ENCODE results near the gene PAK1IP1.
A peak's percentile ranks its signal among the peaks of the same experiment; 100 is the strongest.

PAK1IP1 gene

DNA sequence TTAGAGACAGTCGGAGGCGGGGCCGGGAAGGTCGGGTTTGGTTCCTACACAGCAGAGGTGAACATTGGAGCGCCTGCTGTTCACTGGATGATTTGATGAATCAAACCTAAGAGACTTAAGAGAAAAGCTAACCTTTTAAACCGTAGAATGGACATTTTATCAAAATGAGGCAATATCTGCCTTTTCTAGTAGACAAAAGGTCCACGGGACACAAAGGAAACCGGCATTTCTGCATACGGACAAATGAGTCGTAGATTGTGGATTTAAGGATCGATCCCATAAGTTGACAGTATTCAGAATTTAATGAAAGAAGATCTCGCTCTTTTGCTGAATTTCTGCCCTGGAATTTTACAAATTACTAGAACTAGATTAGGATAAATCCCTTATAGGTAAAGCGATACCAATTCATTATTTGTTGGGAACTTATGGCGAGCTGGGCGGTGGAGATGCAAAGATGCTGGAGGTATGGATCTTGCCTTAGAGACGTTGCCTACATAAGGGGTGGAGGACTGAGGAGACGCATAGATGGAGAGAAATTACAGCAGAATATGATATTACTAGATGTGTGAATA, 400 bp downstream of the PAK1IP1 start:
- Histone ChIP-seq H3F3A (ENCODE audit: insufficient read depth, low read length) (no peaks in the 10 kb centered on the region), H3K27me3 (ENCODE audit: insufficient read depth, low read length) (no peaks in the 10 kb centered on the region), H3K36me3 (ENCODE audit: insufficient read depth, low read length) (peaks cover 33% of the 10 kb centered on the region), H3K4me2 (ENCODE audit: low read length) (peak overlapping the region; percentile 86), H3K4me1 (ENCODE audit: insufficient read depth, low read length, severe bottlenecking) (peaks cover 22% of the 10 kb centered on the region), H3K4me3 (ENCODE audit: low read depth, low read length, poor library complexity, severe bottlenecking) (peak overlapping the region; percentile 93), H3K79me2 (ENCODE audit: insufficient read depth, low read length) (peaks cover 23% of the 10 kb centered on the region), H4K20me1 (ENCODE audit: insufficient read depth, low read length) (no peaks in the 10 kb centered on the region), H3K9me3 (ENCODE audit: low read length) (no peaks in the 10 kb centered on the region), H2AFZ (ENCODE audit: low read length) (no peak overlapping the region), H3K9ac (ENCODE audit: low read length) (peak overlapping the region; percentile 96), H3K9me2 (ENCODE audit: low read depth, low read length) (no peaks in the 10 kb centered on the region), H3K27ac (ENCODE audit: low read depth, low read length, poor library complexity, severe bottlenecking) (peak overlapping the region; percentile 85)
- TF ChIP-seq, protein P1, sequence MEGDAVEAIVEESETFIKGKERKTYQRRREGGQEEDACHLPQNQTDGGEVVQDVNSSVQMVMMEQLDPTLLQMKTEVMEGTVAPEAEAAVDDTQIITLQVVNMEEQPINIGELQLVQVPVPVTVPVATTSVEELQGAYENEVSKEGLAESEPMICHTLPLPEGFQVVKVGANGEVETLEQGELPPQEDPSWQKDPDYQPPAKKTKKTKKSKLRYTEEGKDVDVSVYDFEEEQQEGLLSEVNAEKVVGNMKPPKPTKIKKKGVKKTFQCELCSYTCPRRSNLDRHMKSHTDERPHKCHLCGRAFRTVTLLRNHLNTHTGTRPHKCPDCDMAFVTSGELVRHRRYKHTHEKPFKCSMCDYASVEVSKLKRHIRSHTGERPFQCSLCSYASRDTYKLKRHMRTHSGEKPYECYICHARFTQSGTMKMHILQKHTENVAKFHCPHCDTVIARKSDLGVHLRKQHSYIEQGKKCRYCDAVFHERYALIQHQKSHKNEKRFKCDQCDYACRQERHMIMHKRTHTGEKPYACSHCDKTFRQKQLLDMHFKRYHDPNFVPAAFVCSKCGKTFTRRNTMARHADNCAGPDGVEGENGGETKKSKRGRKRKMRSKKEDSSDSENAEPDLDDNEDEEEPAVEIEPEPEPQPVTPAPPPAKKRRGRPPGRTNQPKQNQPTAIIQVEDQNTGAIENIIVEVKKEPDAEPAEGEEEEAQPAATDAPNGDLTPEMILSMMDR (IDR thresholded peaks at IDR 0.05; ENCODE audit: low read length): no peak
- TF ChIP-seq EZH2 (IDR thresholded peaks at IDR 0.05; ENCODE audit: borderline replicate concordance, low read length): no peak

DNA sequence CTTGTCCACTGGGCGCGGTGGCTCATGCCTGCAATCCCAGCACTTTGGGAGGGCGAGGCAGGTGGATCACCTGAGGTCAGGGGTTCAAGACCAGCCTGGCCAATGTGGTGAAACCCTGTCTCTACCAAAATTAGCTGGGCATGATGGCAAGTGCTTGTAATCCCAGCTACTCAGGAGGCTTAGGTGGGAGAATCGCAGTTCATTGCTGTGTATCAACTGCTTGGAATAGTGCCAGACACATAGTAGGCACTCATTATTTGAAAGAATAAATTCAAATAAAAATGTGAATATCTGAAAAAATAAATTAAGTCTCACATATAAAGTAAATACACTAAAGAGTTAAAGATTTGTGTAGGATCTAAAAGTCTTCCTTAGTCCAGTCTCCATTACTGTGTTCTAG, 1.9 kb downstream of the PAK1IP1 start:
- H3K79me2 ChIP-seq (ENCODE audit: insufficient read depth, low read length): peaks cover 23% of the 10 kb centered on the region
- H3K9me2 ChIP-seq (ENCODE audit: low read depth, low read length): no peaks in the 10 kb centered on the region
- no peaks in the 10 kb centered on the region for H3K9me3 ChIP-seq (ENCODE audit: low read length)
- no peaks in the 10 kb centered on the region for H3F3A ChIP-seq (ENCODE audit: insufficient read depth, low read length)
- H3K4me2 ChIP-seq (ENCODE audit: low read length): peak overlapping the region; percentile 86
- H3K27me3 ChIP-seq (ENCODE audit: insufficient read depth, low read length): no peaks in the 10 kb centered on the region
- peaks cover 46% of the 10 kb centered on the region for H3K36me3 ChIP-seq (ENCODE audit: insufficient read depth, low read length)
- peak overlapping the region; percentile 93 for H3K4me3 ChIP-seq (ENCODE audit: low read depth, low read length, poor library complexity, severe bottlenecking)
- H3K27ac ChIP-seq (ENCODE audit: low read depth, low read length, poor library complexity, severe bottlenecking): no peak overlapping the region
- no peak for TF ChIP-seq EZH2 (IDR thresholded peaks at IDR 0.05; ENCODE audit: borderline replicate concordance, low read length)
- TF ChIP-seq, protein P1 (IDR thresholded peaks at IDR 0.05; ENCODE audit: low read length): no peak
- H4K20me1 ChIP-seq (ENCODE audit: insufficient read depth, low read length): no peaks in the 10 kb centered on the region
- peak overlapping the region; percentile 96; the same call in 1 of the 2 replicates for H3K9ac ChIP-seq (ENCODE audit: low read length)
- H2AFZ ChIP-seq (ENCODE audit: low read length): no peak overlapping the region
- H3K4me1 ChIP-seq (ENCODE audit: insufficient read depth, low read length, severe bottlenecking): peaks cover 22% of the 10 kb centered on the region

DNA sequence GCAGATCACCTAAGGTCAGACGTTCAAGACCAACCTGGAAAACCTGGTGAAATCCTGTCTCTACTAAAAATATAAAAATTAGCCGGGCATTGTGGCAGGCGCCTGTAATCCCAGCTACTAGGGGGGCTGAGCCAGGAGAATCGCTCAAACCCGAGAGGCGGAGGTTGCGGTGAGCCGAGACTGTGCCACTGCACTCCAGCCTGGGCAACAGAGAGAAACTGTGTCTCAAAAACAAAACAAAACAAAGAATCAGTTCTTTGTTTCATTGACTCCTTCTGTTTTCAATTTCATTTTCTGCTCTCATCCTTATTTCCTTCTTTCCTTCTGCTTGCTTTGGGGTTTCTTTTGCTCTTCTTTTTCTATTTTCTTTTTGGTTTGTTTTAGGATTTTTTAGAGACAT, 19.2 kb downstream of the PAK1IP1 start:
- H3K36me3 ChIP-seq (ENCODE audit: insufficient read depth, low read length): peaks cover 17% of the 10 kb centered on the region
- H3K4me1 ChIP-seq (ENCODE audit: insufficient read depth, low read length, severe bottlenecking): no peaks in the 10 kb centered on the region
- H3K27ac ChIP-seq (ENCODE audit: low read depth, low read length, poor library complexity, severe bottlenecking): no peak overlapping the region
- TF ChIP-seq EZH2 (IDR thresholded peaks at IDR 0.05; ENCODE audit: borderline replicate concordance, low read length): no peak
- TF ChIP-seq, protein P1 (IDR thresholded peaks at IDR 0.05; ENCODE audit: low read length): no peak
- H3K27me3 ChIP-seq (ENCODE audit: insufficient read depth, low read length): no peaks in the 10 kb centered on the region
- H4K20me1 ChIP-seq (ENCODE audit: insufficient read depth, low read length): no peaks in the 10 kb centered on the region
- H3K4me3 ChIP-seq (ENCODE audit: low read depth, low read length, poor library complexity, severe bottlenecking): no peak overlapping the region
- no peaks in the 10 kb centered on the region for H3K9me2 ChIP-seq (ENCODE audit: low read depth, low read length)
- 0 out of 2 replicates have a peak, but pooled peaks cover 3% of the 10 kb centered on the region for H3K9me3 ChIP-seq (ENCODE audit: low read length)
- no peak overlapping the region for H3K9ac ChIP-seq (ENCODE audit: low read length)
- no peaks in the 10 kb centered on the region for H3F3A ChIP-seq (ENCODE audit: insufficient read depth, low read length)
- H2AFZ ChIP-seq (ENCODE audit: low read length): no peak overlapping the region
- H3K4me2 ChIP-seq (ENCODE audit: low read length): no peak overlapping the region
- no peaks in the 10 kb centered on the region for H3K79me2 ChIP-seq (ENCODE audit: insufficient read depth, low read length)

Measured in OCI-LY1 (cell line).